Neuron (in vitro differentiated cells): ENCODE results near the gene FNIP1.
"Not testable (repeated sequence)": the region's sequence is repeated elsewhere in the genome, so short reads cannot be mapped to it uniquely, and the experiment has no call there.

ENCODE experiments used
- H2AFZ ChIP-seq: one replicate; pipeline ENCODE4 v1.6.1; 2013; ENCODE audit warnings: low read depth, mild to moderate bottlenecking, inconsistent platforms, low read length, moderate library complexity
- H3K27me3 ChIP-seq: one replicate; pipeline ENCODE4 v1.6.1; 2013; ENCODE audit warnings: low read length; ENCODE audit not compliant: insufficient read depth
- H3K36me3 ChIP-seq: one replicate; pipeline ENCODE4 v1.6.1; 2013; ENCODE audit warnings: low read length; ENCODE audit not compliant: insufficient read depth
- H3K4me1 ChIP-seq: one replicate; pipeline ENCODE4 v1.6.1; 2013; ENCODE audit warnings: low read length; ENCODE audit not compliant: insufficient read depth
- H3K4me3 ChIP-seq: 2 replicates; pipeline ENCODE4 v1.5.1; 2013; ENCODE audit warnings: mild to moderate bottlenecking, low read length, moderate library complexity
- H3K9me3 ChIP-seq: one replicate; pipeline ENCODE4 v1.6.1; 2013; ENCODE audit warnings: low read length

FNIP1 gene

GRCh38 chr5:131684051-131684450, 112.8 kb downstream of the FNIP1 start:
- Histone ChIP-seq H2AFZ (no peak overlapping the region), H3K27me3 (no peaks in the 10 kb centered on the region), H3K4me3 (no peak overlapping the region), H3K4me1 (no peaks in the 10 kb centered on the region), H3K36me3 (peaks cover 15% of the 10 kb centered on the region), H3K9me3 (no peaks in the 10 kb centered on the region)

- H3K4me1 ChIP-seq: no peaks in the 10 kb centered on the region
- no peaks in the 10 kb centered on the region for H3K27me3 ChIP-seq
- no peaks in the 10 kb centered on the region for H3K9me3 ChIP-seq
- H2AFZ ChIP-seq: no peak overlapping the region
- H3K36me3 ChIP-seq: peaks cover 22% of the 10 kb centered on the region
- no peak overlapping the region for H3K4me3 ChIP-seq
These were observed 114.0 kb downstream of the FNIP1 start for GRCh38 chr5:131682826-131683225.

GRCh38 chr5:131682175-131682574, 114.6 kb downstream of the FNIP1 start:
- no peak overlapping the region for H3K4me3 ChIP-seq

GRCh38 chr5:131679911-131680310, 116.9 kb downstream of the FNIP1 start:
- Histone ChIP-seq H2AFZ (no peak overlapping the region), H3K27me3 (no peaks in the 10 kb centered on the region), H3K9me3 (no peaks in the 10 kb centered on the region), H3K4me3 (no peak overlapping the region), H3K4me1 (no peaks in the 10 kb centered on the region), H3K36me3 (peaks cover 34% of the 10 kb centered on the region)

More at GRCh38 chr5:131682175-131682574, 114.6 kb downstream of the FNIP1 start:
- Histone ChIP-seq H2AFZ (no peak overlapping the region), H3K4me1 (no peaks in the 10 kb centered on the region), H3K9me3 (no peaks in the 10 kb centered on the region), H3K36me3 (peaks cover 23% of the 10 kb centered on the region), H3K27me3 (no peaks in the 10 kb centered on the region)

GRCh38 chr5:131678273-131678672, 118.5 kb downstream of the FNIP1 start:
- H3K4me1 ChIP-seq, H2AFZ ChIP-seq, H3K27me3 ChIP-seq, H3K9me3 ChIP-seq, H3K4me3 ChIP-seq: not testable (repeated sequence)
- peaks cover 43% of the 10 kb centered on the region for H3K36me3 ChIP-seq

- no peaks in the 10 kb centered on the region for H3K9me3 ChIP-seq
- H3K4me1 ChIP-seq: no peaks in the 10 kb centered on the region
- H2AFZ ChIP-seq: no peak overlapping the region
- H3K27me3 ChIP-seq: no peaks in the 10 kb centered on the region
- peaks cover 50% of the 10 kb centered on the region for H3K36me3 ChIP-seq
- no peak overlapping the region for H3K4me3 ChIP-seq
These were observed 119.7 kb downstream of the FNIP1 start for GRCh38 chr5:131677115-131677514.

- Histone ChIP-seq H2AFZ (no peak overlapping the region), H3K4me1 (no peaks in the 10 kb centered on the region), H3K36me3 (peaks cover 63% of the 10 kb centered on the region), H3K9me3 (no peaks in the 10 kb centered on the region), H3K4me3 (no peak overlapping the region), H3K27me3 (no peaks in the 10 kb centered on the region)
These were observed 124.0 kb downstream of the FNIP1 start for GRCh38 chr5:131672776-131673175.

GRCh38 chr5:131671994-131672655, 124.7 kb downstream of the FNIP1 start:
- Histone ChIP-seq H3K9me3 (no peaks in the 10 kb centered on the region), H2AFZ (no peak overlapping the region), H3K4me3 (no peak overlapping the region), H3K27me3 (no peaks in the 10 kb centered on the region), H3K36me3 (peaks cover 57% of the 10 kb centered on the region), H3K4me1 (no peaks in the 10 kb centered on the region)

GRCh38 chr5:131671409-131671808, 125.4 kb downstream of the FNIP1 start:
- H3K36me3 ChIP-seq: peaks cover 54% of the 10 kb centered on the region

GRCh38 chr5:131664929-131665328, 131.9 kb downstream of the FNIP1 start:
- no peaks in the 10 kb centered on the region for H3K9me3 ChIP-seq
- H3K36me3 ChIP-seq: peaks cover 20% of the 10 kb centered on the region
- no peak overlapping the region for H3K4me3 ChIP-seq
- H2AFZ ChIP-seq: no peak overlapping the region
- H3K27me3 ChIP-seq: no peaks in the 10 kb centered on the region
- no peaks in the 10 kb centered on the region for H3K4me1 ChIP-seq

More at GRCh38 chr5:131671409-131671808, 125.4 kb downstream of the FNIP1 start:
- Histone ChIP-seq H2AFZ (no peak overlapping the region), H3K9me3 (no peaks in the 10 kb centered on the region), H3K27me3 (no peaks in the 10 kb centered on the region), H3K4me1 (no peaks in the 10 kb centered on the region), H3K4me3 (no peak overlapping the region)

- Histone ChIP-seq H3K27me3 (no peaks in the 10 kb centered on the region), H3K4me3 (no peak overlapping the region), H3K9me3 (peaks cover 4% of the 10 kb centered on the region), H2AFZ (no peak overlapping the region), H3K36me3 (peaks cover 20% of the 10 kb centered on the region), H3K4me1 (no peaks in the 10 kb centered on the region)
These were observed 134.9 kb downstream of the FNIP1 start for GRCh38 chr5:131661933-131662332.

GRCh38 chr5:131659841-131660240, 137.0 kb downstream of the FNIP1 start:
- Histone ChIP-seq H3K36me3 (peaks cover 16% of the 10 kb centered on the region), H3K4me3 (no peak overlapping the region), H3K27me3 (no peaks in the 10 kb centered on the region), H3K4me1 (no peaks in the 10 kb centered on the region), H2AFZ (no peak overlapping the region), H3K9me3 (peaks cover 4% of the 10 kb centered on the region)

GRCh38 chr5:131659290-131659689, 137.5 kb downstream of the FNIP1 start:
- Histone ChIP-seq H3K4me3 (no peak overlapping the region), H2AFZ (no peak overlapping the region), H3K9me3 (peaks cover 4% of the 10 kb centered on the region), H3K27me3 (no peaks in the 10 kb centered on the region), H3K4me1 (no peaks in the 10 kb centered on the region), H3K36me3 (peaks cover 19% of the 10 kb centered on the region)

GRCh38 chr5:131654776-131655175, 142.0 kb downstream of the FNIP1 start:
- H3K36me3 ChIP-seq: peaks cover 19% of the 10 kb centered on the region

More at GRCh38 chr5:131654776-131655175, 142.0 kb downstream of the FNIP1 start:
- no peak overlapping the region for H3K4me3 ChIP-seq
- H3K9me3 ChIP-seq: peaks cover 4% of the 10 kb centered on the region
- H2AFZ ChIP-seq: no peak overlapping the region
- H3K27me3 ChIP-seq: no peaks in the 10 kb centered on the region
- H3K4me1 ChIP-seq: no peaks in the 10 kb centered on the region
